BE2C (cell line): ENCODE data around the gene NSF.

Source experiments
- DNase-seq: peaks from one replicate; pipeline ENCODE4 v3.0.0-alpha.2; 2020
- H3K27me3 ChIP-seq: fragments of 250-450 bp; sonication (Bioruptor Pico); 2 replicates; pipeline ENCODE4 v1.5.1; 2020; ENCODE audit warnings: mild to moderate bottlenecking
- H3K36me3 ChIP-seq: fragments of 250-450 bp; sonication (Bioruptor Pico); 2 replicates; pipeline ENCODE4 v1.5.1; 2020; ENCODE audit warnings: mild to moderate bottlenecking
- H3K4me1 ChIP-seq: fragments of 250-450 bp; sonication (Bioruptor Pico); 2 replicates; pipeline ENCODE4 v1.5.1; 2020
- H3K4me3 ChIP-seq: 2 replicates; pipeline ENCODE4 v1.5.1; 2011; ENCODE audit warnings: low read depth, low read length
- H3K9me3 ChIP-seq: fragments of 250-450 bp; sonication (Bioruptor Pico); 2 replicates; pipeline ENCODE4 v1.5.1; 2020
- CTCF ChIP-seq: IDR thresholded peaks from 2 replicates; pipeline ENCODE4 v1.5.1; 2012; ENCODE audit warnings: mild to moderate bottlenecking, low read depth, low read length

NSF gene

GRCh38 chr17:46719891-46720290, 129.4 kb downstream of the NSF start:
- H3K27me3 ChIP-seq = no peaks in the 10 kb centered on the region
- H3K4me3 ChIP-seq = no peak overlapping the region
- H3K4me1 ChIP-seq = peaks cover 9% of the 10 kb centered on the region
- no peak for DNase-seq
- H3K36me3 ChIP-seq = peaks cover 8% of the 10 kb centered on the region; the same call in 1 of the 2 replicates
- TF ChIP-seq CTCF = no peak
- H3K9me3 ChIP-seq = no peaks in the 10 kb centered on the region

GRCh38 chr17:46720408-46720807, 129.9 kb downstream of the NSF start:
- H3K4me3 ChIP-seq = no peak overlapping the region
- DNase-seq = no peak
- no peaks in the 10 kb centered on the region for H3K9me3 ChIP-seq
- no peaks in the 10 kb centered on the region for H3K27me3 ChIP-seq
- peaks cover 8% of the 10 kb centered on the region; the same call in 1 of the 2 replicates for H3K36me3 ChIP-seq
- peaks cover 9% of the 10 kb centered on the region for H3K4me1 ChIP-seq
- no peak for TF ChIP-seq CTCF

- Histone ChIP-seq H3K4me1 (peaks cover 9% of the 10 kb centered on the region), H3K27me3 (no peaks in the 10 kb centered on the region), H3K9me3 (no peaks in the 10 kb centered on the region), H3K36me3 (peaks cover 3% of the 10 kb centered on the region; the same call in 1 of the 2 replicates), H3K4me3 (no peak overlapping the region)
- DNase-seq = no peak
- TF ChIP-seq CTCF = no peak
Measured at GRCh38 chr17:46722662-46723285, 132.3 kb downstream of the NSF start.

GRCh38 chr17:46726206-46726605, 135.7 kb downstream of the NSF start:
- Histone ChIP-seq H3K9me3 (no peaks in the 10 kb centered on the region), H3K4me1 (no peaks in the 10 kb centered on the region; the same call in none of the 2 replicates), H3K27me3 (no peaks in the 10 kb centered on the region), H3K4me3 (no peak overlapping the region), H3K36me3 (no peaks in the 10 kb centered on the region)
- TF ChIP-seq CTCF = no peak
- DNase-seq = no peak

- no peak overlapping the region for H3K4me3 ChIP-seq
- H3K9me3 ChIP-seq = no peaks in the 10 kb centered on the region
- peaks cover 3% of the 10 kb centered on the region for H3K4me1 ChIP-seq
- no peaks in the 10 kb centered on the region for H3K36me3 ChIP-seq
- no peak for TF ChIP-seq CTCF
- H3K27me3 ChIP-seq = no peaks in the 10 kb centered on the region
- no peak for DNase-seq
Measured at GRCh38 chr17:46727572-46728348, 137.3 kb downstream of the NSF start.

- H3K4me3 ChIP-seq = no peak overlapping the region
- TF ChIP-seq CTCF = no peak
- peaks cover 17% of the 10 kb centered on the region for H3K4me1 ChIP-seq
- DNase-seq = no peak
- no peaks in the 10 kb centered on the region for H3K27me3 ChIP-seq
- no peaks in the 10 kb centered on the region for H3K9me3 ChIP-seq
- no peaks in the 10 kb centered on the region for H3K36me3 ChIP-seq
Measured at GRCh38 chr17:46730026-46730425, 139.6 kb downstream of the NSF start.
